ENCODE measurements around the gene MYRIP. TPM values are rescaled to one million over a fixed set of nuclear protein-coding genes. Genes with fewer than 3 reads are reported as not detected.
A peak's percentile ranks its signal among the peaks of the same experiment; 100 is the strongest.

MYRIP gene
- polyA plus RNA-seq, 1 of the 3 experiments (the other 2 are of a cell fraction) = 1.2 TPM

DNA sequence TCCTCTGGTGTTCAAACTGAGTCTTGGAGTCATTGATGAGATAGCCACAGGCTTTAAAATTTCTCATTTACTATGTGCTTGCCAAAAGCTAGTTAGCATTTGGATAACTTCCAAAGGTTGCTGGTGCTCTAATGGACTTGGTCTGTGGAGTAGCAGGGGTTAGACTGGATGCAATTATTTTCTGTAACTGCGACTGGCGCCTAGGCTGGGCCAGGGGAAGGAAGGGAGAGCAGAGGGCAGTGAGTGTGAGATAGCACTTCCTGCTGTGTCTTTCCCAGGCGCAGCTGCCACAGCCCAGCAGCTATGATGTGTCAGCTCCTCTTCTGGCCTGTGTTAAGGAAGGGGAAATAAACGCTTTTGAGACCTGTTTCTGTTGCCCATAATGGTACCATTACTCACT, 98.6 kb downstream of the MYRIP start:
- H3K9me3 ChIP-seq = no peaks in the 10 kb centered on the region
- peaks cover 7% of the 10 kb centered on the region for H3F3A ChIP-seq (replicated peaks; ENCODE audit: insufficient read depth)
- no peaks in the 10 kb centered on the region for H3K79me2 ChIP-seq (ENCODE audit: insufficient read depth)
- no peaks in the 10 kb centered on the region for H3K36me3 ChIP-seq (replicated peaks in 1 of 2; ENCODE audit: control insufficient read depth in 1 of 2, insufficient read depth in 2 of 2, low read length in 1 of 2)
- H3K27ac ChIP-seq (ENCODE audit: low read depth in 2 of 2, low read length in 1 of 2) = peak overlapping the region; percentile 41 to 95
- peak; percentile 55 for DNase-seq
- H3K4me3 ChIP-seq (ENCODE audit: low read depth in 2 of 2, low read length in 1 of 2) = no peak overlapping the region
- no peak overlapping the region for H3K4me2 ChIP-seq
- no peak overlapping the region for H3K9ac ChIP-seq
- H4K20me1 ChIP-seq (ENCODE audit: insufficient read depth) = no peaks in the 10 kb centered on the region
- H3K27me3 ChIP-seq (ENCODE audit: insufficient read depth) = no peaks in the 10 kb centered on the region
- H3K4me1 ChIP-seq (ENCODE audit: control insufficient read depth in 1 of 2, insufficient read depth in 2 of 2, low read depth in 1 of 2, low read length in 1 of 2) = peaks cover 11 to 32% of the 10 kb centered on the region in 2 experiments
- 8% methylated on average over 2 of the region's 4 CpGs for WGBS (ENCODE audit: low lambda C conversion rate)
- H3K9me2 ChIP-seq = no peaks in the 10 kb centered on the region
- peak overlapping the region; percentile 20; the same call in 1 of the 2 replicates for H2AFZ ChIP-seq (ENCODE audit: low read depth)
- ChIA-PET CTCF (interaction anchor here (0.9 to 2.1 kb wide), 4 partner anchors 8 to 271 kb away, joined by 3 to 10 read pairs (median 3); no protein-coding TSS in a partner anchor), POLR2A (interaction anchor here (1.0 kb wide), 1 partner anchor 136 kb away, joined by 3 read pairs; no protein-coding TSS in a partner anchor)
- TF ChIP-seq, protein P1, sequence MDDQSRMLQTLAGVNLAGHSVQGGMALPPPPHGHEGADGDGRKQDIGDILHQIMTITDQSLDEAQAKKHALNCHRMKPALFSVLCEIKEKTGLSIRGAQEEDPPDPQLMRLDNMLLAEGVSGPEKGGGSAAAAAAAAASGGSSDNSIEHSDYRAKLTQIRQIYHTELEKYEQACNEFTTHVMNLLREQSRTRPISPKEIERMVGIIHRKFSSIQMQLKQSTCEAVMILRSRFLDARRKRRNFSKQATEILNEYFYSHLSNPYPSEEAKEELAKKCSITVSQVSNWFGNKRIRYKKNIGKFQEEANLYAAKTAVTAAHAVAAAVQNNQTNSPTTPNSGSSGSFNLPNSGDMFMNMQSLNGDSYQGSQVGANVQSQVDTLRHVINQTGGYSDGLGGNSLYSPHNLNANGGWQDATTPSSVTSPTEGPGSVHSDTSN (IDR thresholded peaks at IDR 0.05) = no peak
- TF ChIP-seq GABPA (IDR thresholded peaks at IDR 0.05; ENCODE audit: low read depth) (no peak), POLR2AphosphoS5 (IDR thresholded peaks at IDR 0.05; ENCODE audit: low read depth, low read length) (no peak), ELF1 (IDR thresholded peaks at IDR 0.05) (no peak), EP300 (IDR thresholded peaks at IDR 0.05; ENCODE audit: borderline replicate concordance in 1 of 2, low read depth in 1 of 2, low read length in 1 of 2) (peak; percentile 40 to 64; a peak in 3 of 4 replicates), FOXJ3 (CRISPR knock-in tag; IDR thresholded peaks at IDR 0.05) (0 out of 2 replicates have a peak, but pooled peaks have one; percentile 72), NRF1 (IDR thresholded peaks at IDR 0.05; ENCODE audit: low read depth, low read length) (no peak), NFIC (IDR thresholded peaks at IDR 0.05; ENCODE audit: borderline replicate concordance) (peak; percentile 30; the same call in 1 of the 2 replicates), RCOR1 (IDR thresholded peaks at IDR 0.05; ENCODE audit: low read length) (peak; percentile 70), EZH2phosphoT487 (IDR thresholded peaks at IDR 0.05; ENCODE audit: borderline replicate concordance, low read depth) (no peak), YY1 (IDR thresholded peaks at IDR 0.05; ENCODE audit: low read depth) (no peak), SIN3A (IDR thresholded peaks at IDR 0.05; ENCODE audit: borderline replicate concordance, low read depth, low read length) (no peak), FOXM1 (IDR thresholded peaks at IDR 0.05; ENCODE audit: low read depth) (no peak), RAD21 (IDR thresholded peaks at IDR 0.05; ENCODE audit: low read length) (peak; percentile 30), SMC3 (IDR thresholded peaks at IDR 0.05; ENCODE audit: low read depth, low read length) (no peak), GATA2 (CRISPR knock-in tag; IDR thresholded peaks at IDR 0.05) (peak; percentile 56), TCF12 (IDR thresholded peaks at IDR 0.05) (peak; percentile 38; the same call in 1 of the 2 replicates)
- TF ChIP-seq, protein P2, sequence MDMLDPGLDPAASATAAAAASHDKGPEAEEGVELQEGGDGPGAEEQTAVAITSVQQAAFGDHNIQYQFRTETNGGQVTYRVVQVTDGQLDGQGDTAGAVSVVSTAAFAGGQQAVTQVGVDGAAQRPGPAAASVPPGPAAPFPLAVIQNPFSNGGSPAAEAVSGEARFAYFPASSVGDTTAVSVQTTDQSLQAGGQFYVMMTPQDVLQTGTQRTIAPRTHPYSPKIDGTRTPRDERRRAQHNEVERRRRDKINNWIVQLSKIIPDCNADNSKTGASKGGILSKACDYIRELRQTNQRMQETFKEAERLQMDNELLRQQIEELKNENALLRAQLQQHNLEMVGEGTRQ (IDR thresholded peaks at IDR 0.05; ENCODE audit: borderline replicate concordance, low read depth, low read length) = no peak
- TF ChIP-seq, protein P3, sequence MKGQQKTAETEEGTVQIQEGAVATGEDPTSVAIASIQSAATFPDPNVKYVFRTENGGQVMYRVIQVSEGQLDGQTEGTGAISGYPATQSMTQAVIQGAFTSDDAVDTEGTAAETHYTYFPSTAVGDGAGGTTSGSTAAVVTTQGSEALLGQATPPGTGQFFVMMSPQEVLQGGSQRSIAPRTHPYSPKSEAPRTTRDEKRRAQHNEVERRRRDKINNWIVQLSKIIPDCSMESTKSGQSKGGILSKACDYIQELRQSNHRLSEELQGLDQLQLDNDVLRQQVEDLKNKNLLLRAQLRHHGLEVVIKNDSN (IDR thresholded peaks at IDR 0.05; ENCODE audit: borderline replicate concordance, low read depth) = no peak
- TF ChIP-seq, protein P4, sequence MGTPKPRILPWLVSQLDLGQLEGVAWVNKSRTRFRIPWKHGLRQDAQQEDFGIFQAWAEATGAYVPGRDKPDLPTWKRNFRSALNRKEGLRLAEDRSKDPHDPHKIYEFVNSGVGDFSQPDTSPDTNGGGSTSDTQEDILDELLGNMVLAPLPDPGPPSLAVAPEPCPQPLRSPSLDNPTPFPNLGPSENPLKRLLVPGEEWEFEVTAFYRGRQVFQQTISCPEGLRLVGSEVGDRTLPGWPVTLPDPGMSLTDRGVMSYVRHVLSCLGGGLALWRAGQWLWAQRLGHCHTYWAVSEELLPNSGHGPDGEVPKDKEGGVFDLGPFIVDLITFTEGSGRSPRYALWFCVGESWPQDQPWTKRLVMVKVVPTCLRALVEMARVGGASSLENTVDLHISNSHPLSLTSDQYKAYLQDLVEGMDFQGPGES (IDR thresholded peaks at IDR 0.05; ENCODE audit: low read depth, low read length) = no peak
- TF ChIP-seq, protein P5, sequence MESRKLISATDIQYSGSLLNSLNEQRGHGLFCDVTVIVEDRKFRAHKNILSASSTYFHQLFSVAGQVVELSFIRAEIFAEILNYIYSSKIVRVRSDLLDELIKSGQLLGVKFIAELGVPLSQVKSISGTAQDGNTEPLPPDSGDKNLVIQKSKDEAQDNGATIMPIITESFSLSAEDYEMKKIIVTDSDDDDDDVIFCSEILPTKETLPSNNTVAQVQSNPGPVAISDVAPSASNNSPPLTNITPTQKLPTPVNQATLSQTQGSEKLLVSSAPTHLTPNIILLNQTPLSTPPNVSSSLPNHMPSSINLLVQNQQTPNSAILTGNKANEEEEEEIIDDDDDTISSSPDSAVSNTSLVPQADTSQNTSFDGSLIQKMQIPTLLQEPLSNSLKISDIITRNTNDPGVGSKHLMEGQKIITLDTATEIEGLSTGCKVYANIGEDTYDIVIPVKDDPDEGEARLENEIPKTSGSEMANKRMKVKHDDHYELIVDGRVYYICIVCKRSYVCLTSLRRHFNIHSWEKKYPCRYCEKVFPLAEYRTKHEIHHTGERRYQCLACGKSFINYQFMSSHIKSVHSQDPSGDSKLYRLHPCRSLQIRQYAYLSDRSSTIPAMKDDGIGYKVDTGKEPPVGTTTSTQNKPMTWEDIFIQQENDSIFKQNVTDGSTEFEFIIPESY (IDR thresholded peaks at IDR 0.05; ENCODE audit: borderline replicate concordance, low read depth) = no peak
- TF ChIP-seq, protein P6, sequence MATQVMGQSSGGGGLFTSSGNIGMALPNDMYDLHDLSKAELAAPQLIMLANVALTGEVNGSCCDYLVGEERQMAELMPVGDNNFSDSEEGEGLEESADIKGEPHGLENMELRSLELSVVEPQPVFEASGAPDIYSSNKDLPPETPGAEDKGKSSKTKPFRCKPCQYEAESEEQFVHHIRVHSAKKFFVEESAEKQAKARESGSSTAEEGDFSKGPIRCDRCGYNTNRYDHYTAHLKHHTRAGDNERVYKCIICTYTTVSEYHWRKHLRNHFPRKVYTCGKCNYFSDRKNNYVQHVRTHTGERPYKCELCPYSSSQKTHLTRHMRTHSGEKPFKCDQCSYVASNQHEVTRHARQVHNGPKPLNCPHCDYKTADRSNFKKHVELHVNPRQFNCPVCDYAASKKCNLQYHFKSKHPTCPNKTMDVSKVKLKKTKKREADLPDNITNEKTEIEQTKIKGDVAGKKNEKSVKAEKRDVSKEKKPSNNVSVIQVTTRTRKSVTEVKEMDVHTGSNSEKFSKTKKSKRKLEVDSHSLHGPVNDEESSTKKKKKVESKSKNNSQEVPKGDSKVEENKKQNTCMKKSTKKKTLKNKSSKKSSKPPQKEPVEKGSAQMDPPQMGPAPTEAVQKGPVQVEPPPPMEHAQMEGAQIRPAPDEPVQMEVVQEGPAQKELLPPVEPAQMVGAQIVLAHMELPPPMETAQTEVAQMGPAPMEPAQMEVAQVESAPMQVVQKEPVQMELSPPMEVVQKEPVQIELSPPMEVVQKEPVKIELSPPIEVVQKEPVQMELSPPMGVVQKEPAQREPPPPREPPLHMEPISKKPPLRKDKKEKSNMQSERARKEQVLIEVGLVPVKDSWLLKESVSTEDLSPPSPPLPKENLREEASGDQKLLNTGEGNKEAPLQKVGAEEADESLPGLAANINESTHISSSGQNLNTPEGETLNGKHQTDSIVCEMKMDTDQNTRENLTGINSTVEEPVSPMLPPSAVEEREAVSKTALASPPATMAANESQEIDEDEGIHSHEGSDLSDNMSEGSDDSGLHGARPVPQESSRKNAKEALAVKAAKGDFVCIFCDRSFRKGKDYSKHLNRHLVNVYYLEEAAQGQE (IDR thresholded peaks at IDR 0.05; ENCODE audit: low read depth, low read length) = no peak

Data from SK-N-SH (cell line).